A549 (cell line): Measurements from ENCODE around the gene CCDC33. TPM values are rescaled to one million over a fixed set of nuclear protein-coding genes. Genes with fewer than 3 reads are reported as not detected.

Source experiments
- ATAC-seq, 2 experiments: fragments of 200-7000 bp in 1 of 2; fragments of >200 bp in 1 of 2; cut with Nextera tagmentation in 1 of 2; cut with Tn5 transposase in 1 of 2; 3 replicates each; pipeline versions ENCODE4 v1.8.0 to v1.9.1; 2018 to 2020; ENCODE audit warnings: mild to moderate bottlenecking in 1 of 2, moderate library complexity in 1 of 2
- CTCF ChIA-PET: fragments of 300-600 bp; sonication (Branson Sonifier 250); formaldehyde crosslinking; extraction: SDS; loops from one replicate; lab custom pipeline; 2021; ENCODE audit warnings: antibody characterized with exemption, inconsistent platforms; lab: Yijun Ruan, JAX
- POLR2A ChIA-PET: fragments of 350-600 bp; formaldehyde crosslinking; extraction: SDS; loops from one replicate; lab custom pipeline; 2021; ENCODE audit warnings: antibody characterized with exemption, inconsistent platforms; lab: Yijun Ruan, JAX
- DNase-seq, 2 experiments: peaks; one replicate each; pipeline versions ENCODE4 v3.0.0 to v3.0.0-alpha.2; 2011 to 2016; ENCODE audit warnings: low read depth in 1 of 2, low spot score in 1 of 2
- FAIRE-seq: peaks from 2 replicates; lab custom pipeline; 2011; peaks lifted over from hg19 to GRCh38; lab: Jason Lieb, UNC
- H3K27ac ChIP-seq, 2 experiments: fragments of >200 bp; sonication (Bioruptor Twin); formaldehyde crosslinking; 3 replicates each; pipeline ENCODE4 v1.5.1; 2016 to 2017
- H3K4me1 ChIP-seq: fragments of >200 bp; sonication (Bioruptor Twin); formaldehyde crosslinking; 3 replicates; pipeline ENCODE4 v1.6.1; 2016
- H3K4me2 ChIP-seq: fragments of >200 bp; sonication (Bioruptor Twin); formaldehyde crosslinking; 3 replicates; pipeline ENCODE4 v1.6.1; 2016
- H3K4me3 ChIP-seq: fragments of >200 bp; sonication (Bioruptor Twin); formaldehyde crosslinking; 3 replicates; pipeline ENCODE4 v1.5.1; 2016
- H3K9me3 ChIP-seq: fragments of >200 bp; sonication (Bioruptor Twin); formaldehyde crosslinking; 3 replicates; pipeline ENCODE4 v1.6.1; 2016
- CEBPB ChIP-seq, 2 experiments: fragments of >200 bp in 1 of 2; sonication (Bioruptor Twin) in 1 of 2; formaldehyde crosslinking in 1 of 2; IDR thresholded peaks; 2 replicates each; pipeline ENCODE4 v1.6.1; 2012 to 2016
- CHD2 ChIP-seq: fragments of 150-350 bp; IDR thresholded peaks from 2 replicates; pipeline ENCODE4 v1.6.1; 2014; ENCODE audit warnings: low read length; ENCODE audit not compliant: partially characterized antibody
- CHD4 ChIP-seq: fragments of 200-600 bp; sonication (generic); IDR thresholded peaks from 2 replicates; pipeline ENCODE4 v1.6.1; 2016; ENCODE audit warnings: antibody characterized with exemption, mild to moderate bottlenecking, borderline replicate concordance
- EP300 ChIP-seq, 2 experiments: fragments of >200 bp; sonication (Bioruptor Twin); formaldehyde crosslinking; IDR thresholded peaks; 2 replicates in 1 of 2; 3 replicates in 1 of 2; pipeline ENCODE4 v1.6.1; 2016 to 2017
- ESRRA ChIP-seq: fragments of 150-350 bp; IDR thresholded peaks from 2 replicates; pipeline ENCODE4 v1.6.1; 2014; ENCODE audit warnings: mild to moderate bottlenecking, low read length, borderline replicate concordance
- FOXS1 ChIP-seq: fragments of 250-450 bp; sonication (Bioruptor Pico); IDR thresholded peaks from 2 replicates; pipeline ENCODE4 v1.5.0; 2020; ENCODE audit warnings: mild to moderate bottlenecking, moderate library complexity
- GATA3 ChIP-seq: IDR thresholded peaks from 2 replicates; pipeline ENCODE4 v1.6.1; 2012; ENCODE audit warnings: borderline replicate concordance
- HEYL ChIP-seq: fragments of 250-450 bp; sonication (Bioruptor Pico); IDR thresholded peaks from 2 replicates; pipeline ENCODE4 v1.8.0; 2021; ENCODE audit warnings: mild to moderate bottlenecking, moderate library complexity
- HOXB5 ChIP-seq: fragments of 250-450 bp; sonication (Bioruptor Pico); IDR thresholded peaks from 2 replicates; pipeline ENCODE4 v1.5.0; 2020; ENCODE audit warnings: mild to moderate bottlenecking, moderate library complexity
- MAFK ChIP-seq: fragments of 450-650 bp; IDR thresholded peaks from 2 replicates; pipeline ENCODE4 v1.6.1; 2014; ENCODE audit not compliant: partially characterized antibody
- NFE2L2 ChIP-seq: fragments of 150-350 bp; conservative IDR thresholded peaks from 2 replicates; pipeline ENCODE4 v1.6.1; 2014; ENCODE audit warnings: low read length
- PHF8 ChIP-seq: fragments of 200-600 bp; sonication (generic); IDR thresholded peaks from 2 replicates; pipeline ENCODE4 v1.6.1; 2016; ENCODE audit warnings: low read depth, mild to moderate bottlenecking, antibody characterized with exemption, moderate library complexity, borderline replicate concordance
- POLR2AphosphoS2 ChIP-seq: conservative IDR thresholded peaks from 2 replicates; pipeline ENCODE4 v1.6.1; 2012; ENCODE audit warnings: low read length, improper control_type of control experiment, inconsistent platforms
- RARB ChIP-seq: fragments of 250-450 bp; sonication (Bioruptor Pico); IDR thresholded peaks from 2 replicates; pipeline ENCODE4 v1.8.0; 2021; ENCODE audit warnings: mild to moderate bottlenecking, moderate library complexity
- SMC3 ChIP-seq: fragments of >200 bp; sonication (Bioruptor Twin); formaldehyde crosslinking; IDR thresholded peaks from 3 replicates; pipeline ENCODE4 v1.6.1; 2018; ENCODE audit warnings: inconsistent platforms
- TFCP2L1 ChIP-seq: fragments of 250-450 bp; sonication (Bioruptor Pico); IDR thresholded peaks from 2 replicates; pipeline ENCODE4 v1.5.0; 2021; ENCODE audit warnings: mild to moderate bottlenecking
- TP53 ChIP-seq: fragments of 250-450 bp; sonication (Bioruptor Pico); IDR thresholded peaks from 2 replicates; pipeline ENCODE4 v1.5.0; 2021; ENCODE audit warnings: mild to moderate bottlenecking, moderate library complexity
- USF2 ChIP-seq: fragments of 450-650 bp; IDR thresholded peaks from 2 replicates; pipeline ENCODE4 v1.6.1; 2014; ENCODE audit warnings: antibody characterized with exemption
- ZC3H11A ChIP-seq: fragments of 450-650 bp; IDR thresholded peaks from 2 replicates; pipeline ENCODE4 v1.6.1; 2014; ENCODE audit warnings: antibody characterized with exemption, mild to moderate bottlenecking
- ZFP36 ChIP-seq: fragments of 450-650 bp; IDR thresholded peaks from 2 replicates; pipeline ENCODE4 v1.6.1; 2014; ENCODE audit warnings: borderline replicate concordance; ENCODE audit not compliant: partially characterized antibody
- ZSCAN20 ChIP-seq: fragments of 250-450 bp; sonication (Bioruptor Pico); IDR thresholded peaks from 2 replicates; pipeline ENCODE4 v1.8.0; 2022; ENCODE audit warnings: mild to moderate bottlenecking, moderate library complexity
- WGBS: methylation state at CpG from one replicate; pipeline ENCODE4 v1.1.6; 2017; ENCODE audit errors: missing lambda C conversion rate; 5-methylcytosine and 5-hydroxymethylcytosine counted together
- polyA plus RNA-seq, 4 experiments: library from polyadenylated mRNA; depleted of rRNA in 3 of 4; stranded (reverse); fragments of >200 nt; fragmentation: RNase III in 1 of 4; extraction: RNeasy Plus Mini Kit Qiagen cat#74134 plus additional on column Dnase treatment in 1 of 4; gene quantifications; 2 replicates in 3 of 4; 3 replicates in 1 of 4; pipeline ENCODE4 v1.2.3, GENCODE V29; 2011 to 2017
- TF ChIP-seq, protein P1 (sequence below): fragments of 250-450 bp; sonication (Bioruptor Pico); IDR thresholded peaks from 2 replicates; pipeline ENCODE4 v1.5.0; 2021; ENCODE audit warnings: mild to moderate bottlenecking, moderate library complexity, borderline replicate concordance
- TF ChIP-seq, protein P2 (sequence below): fragments of 150-350 bp; IDR thresholded peaks from 2 replicates; pipeline ENCODE4 v1.6.1; 2014; ENCODE audit warnings: low read depth, mild to moderate bottlenecking, low read length

CCDC33 gene
- polyA plus RNA-seq, 2 of the 4 experiments (the other 2 are of a cell fraction), result 5.9 to 9.2 TPM

DNA sequence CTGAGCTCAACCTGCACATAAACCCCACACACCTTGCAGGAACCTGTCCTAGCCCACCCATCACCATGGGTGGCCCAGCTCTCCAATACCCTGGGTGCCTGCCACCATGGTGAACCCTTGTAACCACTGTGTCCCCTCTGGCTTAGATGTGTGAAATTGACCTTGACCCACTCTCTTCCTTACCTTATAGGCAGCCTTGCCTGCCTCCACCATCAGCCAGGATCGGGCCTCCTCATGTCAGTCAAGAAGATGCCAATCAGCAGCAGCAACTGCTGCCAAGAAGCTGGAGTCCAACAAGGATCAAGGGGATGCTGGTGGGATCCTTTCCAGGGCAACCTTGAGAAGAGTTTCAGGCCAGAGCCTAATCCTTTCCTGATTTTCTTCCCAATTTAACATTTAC, 140.1 kb downstream of the CCDC33 start (continued):
- TF ChIP-seq, protein P1, sequence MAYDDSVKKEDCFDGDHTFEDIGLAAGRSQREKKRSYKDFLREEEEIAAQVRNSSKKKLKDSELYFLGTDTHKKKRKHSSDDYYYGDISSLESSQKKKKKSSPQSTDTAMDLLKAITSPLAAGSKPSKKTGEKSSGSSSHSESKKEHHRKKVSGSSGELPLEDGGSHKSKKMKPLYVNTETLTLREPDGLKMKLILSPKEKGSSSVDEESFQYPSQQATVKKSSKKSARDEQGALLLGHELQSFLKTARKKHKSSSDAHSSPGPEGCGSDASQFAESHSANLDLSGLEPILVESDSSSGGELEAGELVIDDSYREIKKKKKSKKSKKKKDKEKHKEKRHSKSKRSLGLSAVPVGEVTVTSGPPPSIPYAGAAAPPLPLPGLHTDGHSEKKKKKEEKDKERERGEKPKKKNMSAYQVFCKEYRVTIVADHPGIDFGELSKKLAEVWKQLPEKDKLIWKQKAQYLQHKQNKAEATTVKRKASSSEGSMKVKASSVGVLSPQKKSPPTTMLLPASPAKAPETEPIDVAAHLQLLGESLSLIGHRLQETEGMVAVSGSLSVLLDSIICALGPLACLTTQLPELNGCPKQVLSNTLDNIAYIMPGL (CRISPR knock-in tag), result no peak
- TF ChIP-seq ZFP36, result no peak
- TF ChIP-seq RARB (CRISPR knock-in tag), result no peak
- no peak for TF ChIP-seq CHD2
- TF ChIP-seq CEBPB (IDR thresholded peaks at IDR 0.05), result no peak
- TF ChIP-seq ESRRA, result no peak
- TF ChIP-seq MAFK, result no peak

- Histone ChIP-seq H3K27ac (no peak overlapping the region), H3K9me3 (no peaks in the 10 kb centered on the region), H3K4me1 (peaks cover 7% of the 10 kb centered on the region), H3K4me3 (no peak overlapping the region), H3K4me2 (no peak overlapping the region)
- WGBS, result 88% methylated on average over 4 of the region's 6 CpGs
- CTCF ChIA-PET, result interaction anchor here (0.7 to 23.0 kb wide), 6 partner anchors 15 to 407 kb away, joined by 3 to 681 read pairs (median 4); partner anchors contain the start of gene SEMA7A
- ATAC-seq (no peak), DNase-seq (no peak), FAIRE-seq (no peak)
- TF ChIP-seq GATA3, result no peak
- no peak for TF ChIP-seq TFCP2L1 (CRISPR knock-in tag)
- no peak for TF ChIP-seq SMC3
- no peak for TF ChIP-seq HEYL (CRISPR knock-in tag)
- TF ChIP-seq FOXS1 (CRISPR knock-in tag), result no peak
- TF ChIP-seq, protein P1 (CRISPR knock-in tag), result no peak
- TF ChIP-seq CHD4, result no peak
- POLR2A ChIA-PET, result no interaction called here
These were observed 140.9 kb downstream of the CCDC33 start for GRCh38 chr15:74376825-74377581.

- no peak overlapping the region for H3K27ac ChIP-seq
- ChIA-PET CTCF (interaction anchor here (0.7 to 23.0 kb wide), 5 partner anchors 11 to 392 kb away, joined by 3 to 681 read pairs (median 3); partner anchors contain the start of gene SEMA7A), POLR2A (interaction anchor here (1.0 kb wide), 1 partner anchor 83 kb away, joined by 3 read pairs; the partner anchor contains the start of gene UBL7)
- TF ChIP-seq RARB (CRISPR knock-in tag), result no peak
- no peak for TF ChIP-seq MAFK
- no peak for TF ChIP-seq NFE2L2
- TF ChIP-seq PHF8, result no peak
- TF ChIP-seq HOXB5 (CRISPR knock-in tag), result no peak
- no peak for TF ChIP-seq ZC3H11A
- no peak for TF ChIP-seq TFCP2L1 (CRISPR knock-in tag)
- no peak for TF ChIP-seq CHD4
- TF ChIP-seq ZSCAN20, result no peak
- TF ChIP-seq, protein P2, sequence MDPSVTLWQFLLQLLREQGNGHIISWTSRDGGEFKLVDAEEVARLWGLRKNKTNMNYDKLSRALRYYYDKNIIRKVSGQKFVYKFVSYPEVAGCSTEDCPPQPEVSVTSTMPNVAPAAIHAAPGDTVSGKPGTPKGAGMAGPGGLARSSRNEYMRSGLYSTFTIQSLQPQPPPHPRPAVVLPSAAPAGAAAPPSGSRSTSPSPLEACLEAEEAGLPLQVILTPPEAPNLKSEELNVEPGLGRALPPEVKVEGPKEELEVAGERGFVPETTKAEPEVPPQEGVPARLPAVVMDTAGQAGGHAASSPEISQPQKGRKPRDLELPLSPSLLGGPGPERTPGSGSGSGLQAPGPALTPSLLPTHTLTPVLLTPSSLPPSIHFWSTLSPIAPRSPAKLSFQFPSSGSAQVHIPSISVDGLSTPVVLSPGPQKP, result no peak
- no peak for TF ChIP-seq TP53
- no peak for TF ChIP-seq EP300 (IDR thresholded peaks at IDR 0.05)
- TF ChIP-seq POLR2AphosphoS2, result no peak
- no peak for TF ChIP-seq USF2
- ATAC-seq (no peak), DNase-seq (no peak), FAIRE-seq (no peak)
- H3K9me3 ChIP-seq, result no peaks in the 10 kb centered on the region
- 80% methylated on average over 15 of the region's 15 CpGs for WGBS
- no peak overlapping the region for H3K4me3 ChIP-seq
- H3K4me1 ChIP-seq, result peaks cover 7% of the 10 kb centered on the region
- no peak overlapping the region for H3K4me2 ChIP-seq
These were observed 142.0 kb downstream of the CCDC33 start for GRCh38 chr15:74377831-74378766.
